Activated T-cell treated with anti-CD3 and anti-CD28 coated beads, Interleukin-2, amount 50 U/mL, for 72 hours (primary cell): Measurements from ENCODE around the gene ACSL1. TPM values are rescaled to one million over a fixed set of nuclear protein-coding genes. Genes with fewer than 3 reads are reported as not detected.
A peak's percentile ranks its signal among the peaks of the same experiment; 100 is the strongest.

Source experiments
- ATAC-seq, 2 donors: fragments of 150-1000 bp; cut with Tn5 transposase; replicated peaks in 1 of 2; 2 replicates each; pipeline ENCODE4 v1.10.0; 2021; ENCODE audit warnings: moderate library complexity in 2 of 2, mild to moderate bottlenecking in 1 of 2
- DNase-seq, 2 donors: peaks; one replicate each; pipeline ENCODE4 v3.0.0; 2021 to 2022; ENCODE audit warnings: mixed read lengths in 1 of 2
- H3K27ac Mint-ChIP-seq: one replicate; pipeline ENCODE4 v1.8.0; 2022; ENCODE audit warnings: mild to moderate bottlenecking, moderate library complexity, mixed read lengths
- H3K27me3 Mint-ChIP-seq: one replicate; pipeline ENCODE4 v1.8.0; 2022; ENCODE audit warnings: low read depth, mixed read lengths
- H3K36me3 Mint-ChIP-seq, 2 donors: one replicate each; pipeline ENCODE4 v1.8.0; 2022; ENCODE audit warnings: mixed read lengths in 2 of 2, mild to moderate bottlenecking in 1 of 2; ENCODE audit not compliant: insufficient read depth in 2 of 2
- H3K4me1 Mint-ChIP-seq: one replicate; pipeline ENCODE4 v1.8.0; 2022; ENCODE audit warnings: low read depth, mixed read lengths
- H3K4me3 Mint-ChIP-seq, 2 donors: one replicate each; pipeline ENCODE4 v1.8.0; 2022; ENCODE audit warnings: mild to moderate bottlenecking in 2 of 2, mixed read lengths in 2 of 2, moderate library complexity in 2 of 2
- H3K9me3 Mint-ChIP-seq, 2 donors: one replicate each; pipeline ENCODE4 v1.8.0; 2022; ENCODE audit warnings: mixed read lengths in 2 of 2
- total RNA-seq, 2 donors: library from RNA; stranded (reverse); gene quantifications; one replicate each; pipeline ENCODE4 v1.2.3, GENCODE V29; 2022

Gene ACSL1
- total RNA-seq, 2 donors from 2014 or later, result 31.3 to 39.5 TPM

DNA sequence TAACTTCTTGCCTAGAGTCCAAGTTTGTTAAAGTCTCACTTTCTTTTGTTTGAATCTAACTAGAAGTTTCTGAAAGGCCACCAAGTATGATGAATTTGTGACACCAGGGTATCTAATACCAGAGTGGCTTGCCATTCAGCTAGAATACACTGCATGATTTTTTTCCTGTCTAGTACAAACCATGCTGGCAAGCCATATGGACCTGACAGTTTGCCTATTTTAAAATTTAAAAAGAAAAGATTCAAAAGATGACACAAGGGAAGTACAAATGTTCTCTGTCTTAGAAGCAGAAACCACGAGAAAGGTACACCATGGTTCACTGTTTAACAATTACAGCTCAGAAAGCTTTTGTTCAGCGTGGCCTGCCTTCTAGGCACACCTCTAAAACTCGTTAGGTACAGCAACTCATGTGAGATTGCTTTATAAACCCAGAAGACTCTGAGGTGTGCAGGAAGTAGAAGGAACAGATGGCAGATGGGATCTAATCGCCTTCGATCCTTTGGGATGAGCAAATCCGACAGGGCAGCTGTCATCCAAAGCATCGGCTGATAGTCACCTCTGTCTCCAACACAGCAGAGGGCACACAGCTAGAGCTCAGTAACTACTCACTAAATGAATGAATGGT is 56.5 kb downstream of the ACSL1 start:
- no peaks in the 10 kb centered on the region for H3K9me3 Mint-ChIP-seq
- no peak overlapping the region for H3K4me3 Mint-ChIP-seq
- no peaks in the 10 kb centered on the region for H3K27me3 Mint-ChIP-seq
- peaks cover 2 to 5% of the 10 kb centered on the region in 2 donors for H3K36me3 Mint-ChIP-seq
- DNase-seq (no peak), ATAC-seq (no peak)
- H3K4me1 Mint-ChIP-seq, result no peaks in the 10 kb centered on the region
- H3K27ac Mint-ChIP-seq, result no peak overlapping the region

- Mint-ChIP-seq H3K36me3 (peaks cover 2 to 5% of the 10 kb centered on the region in 2 donors), H3K4me1 (peaks cover 5% of the 10 kb centered on the region), H3K4me3 (no peak overlapping the region), H3K27ac (no peak overlapping the region), H3K9me3 (no peaks in the 10 kb centered on the region), H3K27me3 (no peaks in the 10 kb centered on the region)
- DNase-seq (no peak), ATAC-seq (no peak)
Measured at GRCh38 chr4:184768296-184768695, 57.5 kb downstream of the ACSL1 start.

- no peak for ATAC-seq
- Mint-ChIP-seq H3K36me3 (peaks cover 4 to 8% of the 10 kb centered on the region in 2 donors), H3K27me3 (no peaks in the 10 kb centered on the region)
Measured at GRCh38 chr4:184766446-184766845, 59.3 kb downstream of the ACSL1 start.

DNA sequence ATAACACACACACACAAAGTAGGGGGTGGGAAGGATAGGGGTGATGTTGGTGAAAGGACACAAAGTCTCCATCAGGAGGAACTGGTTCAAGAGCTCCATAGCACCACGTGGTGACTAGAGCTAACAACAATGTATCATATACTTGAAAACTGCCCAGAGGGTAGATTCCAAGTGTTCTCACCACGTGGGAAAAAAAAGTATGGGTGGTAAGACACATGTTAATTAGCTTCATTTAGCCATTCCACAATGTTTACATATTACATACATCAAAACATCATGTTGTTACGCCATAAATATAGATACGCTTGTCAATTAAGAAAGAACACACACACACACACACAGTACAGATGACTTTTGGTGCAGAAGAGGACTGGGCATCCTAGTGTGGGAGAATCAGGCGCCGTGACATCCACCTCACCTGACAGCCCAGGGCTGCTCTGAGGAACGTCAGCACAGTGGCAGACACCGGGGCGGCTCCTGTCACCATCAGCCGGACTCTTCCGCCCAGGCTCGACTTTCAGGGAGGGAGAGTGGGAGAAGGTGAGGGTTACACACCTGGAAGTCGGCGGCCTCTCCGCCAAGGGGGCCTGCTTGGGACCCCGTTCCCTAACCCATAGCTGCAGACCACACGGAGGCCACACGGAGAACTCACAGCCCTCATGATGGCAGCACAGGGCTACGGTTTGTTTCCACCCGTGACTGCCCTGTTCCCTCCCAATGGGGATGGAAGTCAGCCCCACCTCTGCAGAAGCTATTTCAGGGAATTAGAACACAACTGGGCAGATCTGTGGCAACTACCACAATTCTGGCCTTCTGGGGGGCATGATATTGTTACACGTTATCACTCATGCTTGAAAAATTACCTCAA is 60.1 kb downstream of the ACSL1 start:
- Mint-ChIP-seq H3K36me3 (peaks cover 4 to 9% of the 10 kb centered on the region in 2 donors), H3K4me1 (peaks cover 26% of the 10 kb centered on the region), H3K27me3 (no peaks in the 10 kb centered on the region), H3K4me3 (no peak overlapping the region), H3K9me3 (no peaks in the 10 kb centered on the region), H3K27ac (peak overlapping the region; percentile 72)
- no peak for DNase-seq
- no peak for ATAC-seq

More at GRCh38 chr4:184766446-184766845, 59.3 kb downstream of the ACSL1 start:
- DNase-seq, result no peak
- H3K4me1 Mint-ChIP-seq, result peaks cover 23% of the 10 kb centered on the region
- H3K4me3 Mint-ChIP-seq, result no peak overlapping the region
- H3K9me3 Mint-ChIP-seq, result no peaks in the 10 kb centered on the region
- H3K27ac Mint-ChIP-seq, result no peak overlapping the region

GRCh38 chr4:184764601-184765000 is 61.2 kb downstream of the ACSL1 start:
- ATAC-seq (no peak), DNase-seq (no peak)
- Mint-ChIP-seq H3K36me3 (peaks cover 4 to 12% of the 10 kb centered on the region in 2 donors), H3K4me1 (peaks cover 26% of the 10 kb centered on the region), H3K27ac (peak overlapping the region; percentile 13), H3K9me3 (no peaks in the 10 kb centered on the region), H3K4me3 (no peak overlapping the region), H3K27me3 (no peaks in the 10 kb centered on the region)

GRCh38 chr4:184763150-184763780 is 62.5 kb downstream of the ACSL1 start:
- peaks cover 26% of the 10 kb centered on the region for H3K4me1 Mint-ChIP-seq
- no peak for DNase-seq
- no peak overlapping the region for H3K27ac Mint-ChIP-seq
- no peaks in the 10 kb centered on the region for H3K27me3 Mint-ChIP-seq
- H3K36me3 Mint-ChIP-seq, result peaks cover 6 to 17% of the 10 kb centered on the region in 2 donors
- peaks cover 0 to 2% of the 10 kb centered on the region in 2 donors for H3K9me3 Mint-ChIP-seq
- no peak for ATAC-seq
- H3K4me3 Mint-ChIP-seq, result peak overlapping the region in 1 of 2 donors; percentile 37

DNA sequence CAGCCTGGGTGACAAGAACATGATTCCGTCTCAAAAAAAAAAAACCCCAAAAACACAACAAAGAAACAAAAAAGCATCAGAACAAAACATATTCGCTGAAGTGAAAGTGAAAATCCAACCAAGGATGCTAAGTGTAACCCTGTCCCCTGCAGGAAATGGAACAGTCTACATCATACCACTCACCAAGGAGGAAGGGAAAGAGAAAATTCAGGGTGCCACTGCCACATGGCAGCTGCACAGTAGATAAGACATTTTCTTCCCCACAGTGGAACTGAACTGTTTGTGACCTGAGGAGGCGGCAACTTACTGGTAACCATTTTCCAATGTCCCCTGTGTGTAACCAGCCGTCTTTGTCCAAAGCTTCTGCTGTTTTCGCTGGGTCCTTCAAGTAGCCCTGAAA is 63.7 kb downstream of the ACSL1 start:
- peaks cover 0 to 2% of the 10 kb centered on the region in 2 donors for H3K9me3 Mint-ChIP-seq
- peaks cover 6 to 15% of the 10 kb centered on the region in 2 donors for H3K36me3 Mint-ChIP-seq
- peak overlapping the region; percentile 6 to 68 for H3K4me3 Mint-ChIP-seq
- peak; percentile 97 to 98 for ATAC-seq
- peaks cover 26% of the 10 kb centered on the region for H3K4me1 Mint-ChIP-seq
- H3K27ac Mint-ChIP-seq, result peak overlapping the region; percentile 83
- peak; percentile 29 to 39 for DNase-seq
- H3K27me3 Mint-ChIP-seq, result no peaks in the 10 kb centered on the region

DNA sequence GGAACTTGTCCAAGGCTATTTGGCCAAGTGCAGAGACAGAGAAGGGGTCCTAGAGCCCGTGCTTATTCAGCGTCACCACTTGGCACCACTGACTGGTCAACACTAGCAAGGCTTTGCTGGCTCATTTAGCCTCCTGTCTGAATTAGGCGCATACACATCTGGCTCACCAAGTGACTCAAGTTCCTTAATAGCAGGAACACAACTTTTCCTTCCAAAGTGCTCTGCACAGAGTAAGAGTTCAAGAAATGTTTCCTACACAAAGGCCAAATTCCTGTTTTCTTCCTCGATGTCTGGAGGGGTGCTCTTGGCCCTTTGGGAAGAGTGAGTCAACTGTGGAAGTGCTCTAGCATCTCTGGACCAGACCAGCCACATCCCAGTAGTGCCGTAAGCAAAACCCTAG is 65.1 kb downstream of the ACSL1 start:
- DNase-seq (no peak), ATAC-seq (no peak)
- Mint-ChIP-seq H3K27ac (peak overlapping the region; percentile 40), H3K4me1 (peaks cover 26% of the 10 kb centered on the region), H3K36me3 (peaks cover 6 to 14% of the 10 kb centered on the region in 2 donors), H3K27me3 (no peaks in the 10 kb centered on the region), H3K9me3 (peaks cover 0 to 2% of the 10 kb centered on the region in 2 donors), H3K4me3 (no peak overlapping the region)

GRCh38 chr4:184757810-184758209 is 68.0 kb downstream of the ACSL1 start:
- DNase-seq, result no peak
- no peak overlapping the region for H3K4me3 Mint-ChIP-seq
- H3K4me1 Mint-ChIP-seq, result peaks cover 16% of the 10 kb centered on the region

DNA sequence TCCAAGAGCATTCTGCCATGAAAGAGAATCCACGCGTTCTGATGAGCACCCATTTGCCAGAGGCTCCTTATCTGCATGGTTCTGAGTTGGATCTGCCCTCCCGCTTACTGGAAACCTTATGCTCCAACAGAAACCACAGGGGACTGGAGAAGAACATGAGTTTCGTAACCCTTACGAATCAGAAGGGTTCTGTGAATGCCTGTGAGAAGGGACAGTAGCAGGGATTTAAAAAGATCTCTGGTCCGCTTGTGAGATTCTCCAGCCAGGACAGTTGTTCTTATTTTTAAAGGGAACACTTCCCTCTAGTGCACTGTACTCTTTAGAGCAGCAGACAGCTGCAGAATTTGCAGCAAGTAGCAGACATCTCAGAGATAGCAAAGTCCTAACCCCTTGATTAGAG is 69.4 kb downstream of the ACSL1 start:
- peaks cover 6 to 25% of the 10 kb centered on the region in 2 donors for H3K36me3 Mint-ChIP-seq
- no peak for ATAC-seq
- DNase-seq, result no peak
- no peaks in the 10 kb centered on the region for H3K27me3 Mint-ChIP-seq
- H3K4me3 Mint-ChIP-seq, result no peak overlapping the region
- H3K9me3 Mint-ChIP-seq, result peaks cover 0 to 2% of the 10 kb centered on the region in 2 donors
- peaks cover 7% of the 10 kb centered on the region for H3K4me1 Mint-ChIP-seq
- H3K27ac Mint-ChIP-seq, result no peak overlapping the region

More at GRCh38 chr4:184757810-184758209, 68.0 kb downstream of the ACSL1 start:
- H3K36me3 Mint-ChIP-seq, result peaks cover 8 to 29% of the 10 kb centered on the region in 2 donors
- ATAC-seq, result no peak
- no peak overlapping the region for H3K27ac Mint-ChIP-seq
- H3K27me3 Mint-ChIP-seq, result no peaks in the 10 kb centered on the region
- H3K9me3 Mint-ChIP-seq, result peaks cover 0 to 2% of the 10 kb centered on the region in 2 donors

GRCh38 chr4:184755278-184755677 is 70.5 kb downstream of the ACSL1 start:
- no peak overlapping the region for H3K4me3 Mint-ChIP-seq
- DNase-seq, result no peak
- H3K27ac Mint-ChIP-seq, result no peak overlapping the region
- H3K4me1 Mint-ChIP-seq, result peaks cover 6% of the 10 kb centered on the region
- H3K9me3 Mint-ChIP-seq, result peaks cover 0 to 2% of the 10 kb centered on the region in 2 donors
- peaks cover 6 to 23% of the 10 kb centered on the region in 2 donors for H3K36me3 Mint-ChIP-seq
- no peaks in the 10 kb centered on the region for H3K27me3 Mint-ChIP-seq
- ATAC-seq, result no peak

GRCh38 chr4:184752496-184753275 is 73.1 kb downstream of the ACSL1 start:
- H3K4me1 Mint-ChIP-seq, result peaks cover 6% of the 10 kb centered on the region
- no peak overlapping the region for H3K27ac Mint-ChIP-seq

More at GRCh38 chr4:184752496-184753275, 73.1 kb downstream of the ACSL1 start:
- Mint-ChIP-seq H3K9me3 (no peaks in the 10 kb centered on the region), H3K36me3 (peaks cover 4 to 15% of the 10 kb centered on the region in 2 donors), H3K27me3 (no peaks in the 10 kb centered on the region), H3K4me3 (no peak overlapping the region)
- ATAC-seq (no peak), DNase-seq (no peak)
